ENCODE data around the gene TLX2. TPM values are rescaled to one million over a fixed set of nuclear protein-coding genes. Genes with fewer than 3 reads are reported as not detected.

TLX2 gene
- polyA plus RNA-seq, 2 of the 4 experiments (the other 2 are of a cell fraction): 0.05 to 0.37 TPM

DNA sequence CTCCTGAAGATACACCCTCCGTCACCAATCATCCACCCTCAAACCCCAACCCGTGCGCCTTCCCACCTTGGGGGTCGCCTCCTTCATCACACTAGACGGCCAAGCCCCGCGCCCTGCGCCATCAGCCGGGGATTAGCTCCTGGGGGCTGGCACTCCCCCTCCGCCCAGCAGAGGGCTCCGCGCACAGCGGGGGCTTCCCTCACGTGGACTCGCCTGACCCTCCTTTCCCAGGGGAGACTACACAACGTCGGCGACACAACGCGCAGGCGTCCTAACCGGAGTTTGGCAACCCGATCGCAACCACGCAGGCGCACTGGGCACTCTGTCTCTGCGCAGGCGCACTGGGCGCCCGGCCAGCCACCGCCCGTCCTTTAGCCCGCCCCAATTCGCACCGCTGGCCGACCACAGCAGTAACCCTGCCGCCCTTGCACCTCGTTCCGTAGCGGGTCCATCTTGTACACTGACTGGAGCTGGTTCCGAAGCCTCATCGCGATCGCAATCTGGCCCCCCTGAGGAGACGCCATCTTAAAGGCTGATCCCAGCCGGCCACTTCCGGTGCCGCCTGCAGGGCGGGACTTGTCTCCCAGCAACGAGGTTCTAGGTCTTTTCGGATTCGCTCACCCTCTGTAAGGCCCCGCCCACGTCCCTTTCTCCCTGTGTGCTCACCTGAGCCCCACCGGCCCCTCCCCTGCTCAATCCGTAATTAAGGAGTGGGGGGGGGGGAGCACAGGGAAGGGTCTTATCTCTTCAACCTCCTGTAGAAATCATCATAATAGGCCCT lies 6.9 kb upstream of the TLX2 start, which contains the start of gene PCGF1 (continued):
- TF ChIP-seq POLR2AphosphoS2 (conservative IDR thresholded peaks at IDR 0.05; ENCODE audit: low read length): no peak
- no peak for TF ChIP-seq MAZ (IDR thresholded peaks at IDR 0.05; ENCODE audit: borderline replicate concordance, low read depth, low read length)
- TF ChIP-seq BHLHE40 (IDR thresholded peaks at IDR 0.05; ENCODE audit: low read depth, low read length): 0 out of 2 replicates have a peak, but pooled peaks have one; percentile 16
- no peak for TF ChIP-seq HEYL (CRISPR knock-in tag; IDR thresholded peaks at IDR 0.05)
- no peak for TF ChIP-seq EP300 (IDR thresholded peaks at IDR 0.05)
- no peak for TF ChIP-seq ZNF302 (CRISPR knock-in tag; IDR thresholded peaks at IDR 0.05)
- no peak for TF ChIP-seq KDM5A (IDR thresholded peaks at IDR 0.05)
- TF ChIP-seq HOXB5 (CRISPR knock-in tag; IDR thresholded peaks at IDR 0.05): no peak
- peak in 1 of 2 experiments; percentile 40; a peak in 2 of 5 replicates for TF ChIP-seq RAD21 (conservative IDR thresholded peaks at IDR 0.05 in 1 of 2, IDR thresholded peaks at IDR 0.05 in 1 of 2)
- no peak for TF ChIP-seq FOSL2 (IDR thresholded peaks at IDR 0.05)
- no peak for TF ChIP-seq FOSL2 (CRISPR knock-in tag; IDR thresholded peaks at IDR 0.05)
- TF ChIP-seq FOSB (CRISPR knock-in tag; IDR thresholded peaks at IDR 0.05): no peak
- TF ChIP-seq, protein P1, sequence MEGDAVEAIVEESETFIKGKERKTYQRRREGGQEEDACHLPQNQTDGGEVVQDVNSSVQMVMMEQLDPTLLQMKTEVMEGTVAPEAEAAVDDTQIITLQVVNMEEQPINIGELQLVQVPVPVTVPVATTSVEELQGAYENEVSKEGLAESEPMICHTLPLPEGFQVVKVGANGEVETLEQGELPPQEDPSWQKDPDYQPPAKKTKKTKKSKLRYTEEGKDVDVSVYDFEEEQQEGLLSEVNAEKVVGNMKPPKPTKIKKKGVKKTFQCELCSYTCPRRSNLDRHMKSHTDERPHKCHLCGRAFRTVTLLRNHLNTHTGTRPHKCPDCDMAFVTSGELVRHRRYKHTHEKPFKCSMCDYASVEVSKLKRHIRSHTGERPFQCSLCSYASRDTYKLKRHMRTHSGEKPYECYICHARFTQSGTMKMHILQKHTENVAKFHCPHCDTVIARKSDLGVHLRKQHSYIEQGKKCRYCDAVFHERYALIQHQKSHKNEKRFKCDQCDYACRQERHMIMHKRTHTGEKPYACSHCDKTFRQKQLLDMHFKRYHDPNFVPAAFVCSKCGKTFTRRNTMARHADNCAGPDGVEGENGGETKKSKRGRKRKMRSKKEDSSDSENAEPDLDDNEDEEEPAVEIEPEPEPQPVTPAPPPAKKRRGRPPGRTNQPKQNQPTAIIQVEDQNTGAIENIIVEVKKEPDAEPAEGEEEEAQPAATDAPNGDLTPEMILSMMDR (IDR thresholded peaks at IDR 0.05): peak; percentile 47; the same call in 2 of the 3 replicates
- no peak for TF ChIP-seq RCOR1 (IDR thresholded peaks at IDR 0.05; ENCODE audit: low read depth, low read length)
- peak in 1 of 2 experiments; percentile 57; a peak in 2 of 5 replicates for TF ChIP-seq JUN (IDR thresholded peaks at IDR 0.05)
- no peak for TF ChIP-seq EHF (CRISPR knock-in tag; IDR thresholded peaks at IDR 0.05)
- no peak for TF ChIP-seq NFE2L2 (conservative IDR thresholded peaks at IDR 0.05; ENCODE audit: low read length)
- no peak for TF ChIP-seq PBX3 (IDR thresholded peaks at IDR 0.05)
- TF ChIP-seq MAX (IDR thresholded peaks at IDR 0.05): peak; percentile 87
- TF ChIP-seq HOXA7 (CRISPR knock-in tag; IDR thresholded peaks at IDR 0.05): no peak
- TF ChIP-seq, protein P2, sequence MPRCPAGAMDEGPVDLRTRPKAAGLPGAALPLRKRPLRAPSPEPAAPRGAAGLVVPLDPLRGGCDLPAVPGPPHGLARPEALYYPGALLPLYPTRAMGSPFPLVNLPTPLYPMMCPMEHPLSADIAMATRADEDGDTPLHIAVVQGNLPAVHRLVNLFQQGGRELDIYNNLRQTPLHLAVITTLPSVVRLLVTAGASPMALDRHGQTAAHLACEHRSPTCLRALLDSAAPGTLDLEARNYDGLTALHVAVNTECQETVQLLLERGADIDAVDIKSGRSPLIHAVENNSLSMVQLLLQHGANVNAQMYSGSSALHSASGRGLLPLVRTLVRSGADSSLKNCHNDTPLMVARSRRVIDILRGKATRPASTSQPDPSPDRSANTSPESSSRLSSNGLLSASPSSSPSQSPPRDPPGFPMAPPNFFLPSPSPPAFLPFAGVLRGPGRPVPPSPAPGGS (IDR thresholded peaks at IDR 0.05): no peak
- TF ChIP-seq, protein P3, sequence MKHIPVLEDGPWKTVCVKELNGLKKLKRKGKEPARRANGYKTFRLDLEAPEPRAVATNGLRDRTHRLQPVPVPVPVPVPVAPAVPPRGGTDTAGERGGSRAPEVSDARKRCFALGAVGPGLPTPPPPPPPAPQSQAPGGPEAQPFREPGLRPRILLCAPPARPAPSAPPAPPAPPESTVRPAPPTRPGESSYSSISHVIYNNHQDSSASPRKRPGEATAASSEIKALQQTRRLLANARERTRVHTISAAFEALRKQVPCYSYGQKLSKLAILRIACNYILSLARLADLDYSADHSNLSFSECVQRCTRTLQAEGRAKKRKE (CRISPR knock-in tag; IDR thresholded peaks at IDR 0.05; ENCODE audit: low read depth): no peak
- peak; percentile 95 for TF ChIP-seq NPAS2 (CRISPR knock-in tag; IDR thresholded peaks at IDR 0.05; ENCODE audit: borderline replicate concordance)
- TF ChIP-seq TFCP2L1 (CRISPR knock-in tag; IDR thresholded peaks at IDR 0.05): peak; percentile 70; the same call in 1 of the 2 replicates
- no peak for TF ChIP-seq CBX8 (IDR thresholded peaks at IDR 0.05)
- TF ChIP-seq MYC (IDR thresholded peaks at IDR 0.05; ENCODE audit: borderline replicate concordance, low read length): peak; percentile 42; the same call in 1 of the 2 replicates
- no peak for TF ChIP-seq HES2 (IDR thresholded peaks at IDR 0.05)
- TF ChIP-seq HDAC2 (IDR thresholded peaks at IDR 0.05): no peak
- peak; percentile 77 for TF ChIP-seq POLR2A (IDR thresholded peaks at IDR 0.05; ENCODE audit: low read length)
- no peak for TF ChIP-seq EHMT2 (IDR thresholded peaks at IDR 0.05; ENCODE audit: low read depth)
- TF ChIP-seq ZFP36 (IDR thresholded peaks at IDR 0.05; ENCODE audit: borderline replicate concordance, partially characterized antibody): no peak
- TF ChIP-seq SMC3 (IDR thresholded peaks at IDR 0.05): peak; percentile 47; the same call in 2 of the 3 replicates
- TF ChIP-seq GATA3 (IDR thresholded peaks at IDR 0.05; ENCODE audit: borderline replicate concordance): 0 out of 2 replicates have a peak, but pooled peaks have one; percentile 39
- no peak for TF ChIP-seq ZSCAN20 (CRISPR knock-in tag; IDR thresholded peaks at IDR 0.05)
- no peak for TF ChIP-seq RFX5 (IDR thresholded peaks at IDR 0.05)
- no peak for TF ChIP-seq SREBF2 (IDR thresholded peaks at IDR 0.05)

All from A549 (cell line).